Testis (tissue), 2 donors: ENCODE results near the gene FUZ.

Experiments used
- POLR2A ChIP-seq: fragments of 450-650 bp; IDR thresholded peaks from one replicate; pipeline ENCODE4 v1.6.1; 2017; ENCODE audit warnings: antibody characterized with exemption, mild to moderate bottlenecking, moderate library complexity
- TF ChIP-seq, protein P1 (sequence below), 3 experiments: fragments of 450-650 bp in 2 of 3; fragments of 200-600 bp in 1 of 3; sonication (generic) in 1 of 3; IDR thresholded peaks; one replicate each; pipeline ENCODE4 v1.5.1; 2016 to 2019; ENCODE audit warnings: antibody characterized with exemption in 3 of 3, mild to moderate bottlenecking in 2 of 3, moderate library complexity in 1 of 3

DNA sequence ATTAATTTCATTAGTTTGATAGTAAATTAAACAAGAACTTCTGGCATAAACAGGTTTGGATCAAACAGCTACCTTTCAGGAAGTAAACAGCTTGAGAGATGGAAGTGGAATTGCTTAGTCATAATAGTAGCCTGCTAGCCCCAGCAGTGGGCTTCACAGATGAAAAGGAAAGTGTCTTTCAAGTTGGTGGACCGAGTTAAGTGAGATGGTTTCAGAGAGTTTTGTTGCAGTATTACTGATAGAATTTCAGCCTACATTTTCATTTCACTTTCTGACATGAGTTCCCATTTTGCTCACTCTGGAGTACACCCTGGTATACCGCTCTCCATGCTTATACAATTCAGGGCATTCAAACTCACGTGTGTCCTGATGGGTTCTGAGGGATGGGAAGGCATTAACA, 35.8 kb upstream of the FUZ start:
- TF ChIP-seq, protein P1, sequence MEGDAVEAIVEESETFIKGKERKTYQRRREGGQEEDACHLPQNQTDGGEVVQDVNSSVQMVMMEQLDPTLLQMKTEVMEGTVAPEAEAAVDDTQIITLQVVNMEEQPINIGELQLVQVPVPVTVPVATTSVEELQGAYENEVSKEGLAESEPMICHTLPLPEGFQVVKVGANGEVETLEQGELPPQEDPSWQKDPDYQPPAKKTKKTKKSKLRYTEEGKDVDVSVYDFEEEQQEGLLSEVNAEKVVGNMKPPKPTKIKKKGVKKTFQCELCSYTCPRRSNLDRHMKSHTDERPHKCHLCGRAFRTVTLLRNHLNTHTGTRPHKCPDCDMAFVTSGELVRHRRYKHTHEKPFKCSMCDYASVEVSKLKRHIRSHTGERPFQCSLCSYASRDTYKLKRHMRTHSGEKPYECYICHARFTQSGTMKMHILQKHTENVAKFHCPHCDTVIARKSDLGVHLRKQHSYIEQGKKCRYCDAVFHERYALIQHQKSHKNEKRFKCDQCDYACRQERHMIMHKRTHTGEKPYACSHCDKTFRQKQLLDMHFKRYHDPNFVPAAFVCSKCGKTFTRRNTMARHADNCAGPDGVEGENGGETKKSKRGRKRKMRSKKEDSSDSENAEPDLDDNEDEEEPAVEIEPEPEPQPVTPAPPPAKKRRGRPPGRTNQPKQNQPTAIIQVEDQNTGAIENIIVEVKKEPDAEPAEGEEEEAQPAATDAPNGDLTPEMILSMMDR (IDR thresholded peaks at IDR 0.05) = no peak
- TF ChIP-seq POLR2A = no peak
